ENCODE measurements around the gene EML3. TPM values are rescaled to one million over a fixed set of nuclear protein-coding genes. Genes with fewer than 3 reads are reported as not detected.
A peak's percentile ranks its signal among the peaks of the same experiment; 100 is the strongest.

The EML3 gene
- total and polyA plus RNA-seq, 2 of the 13 experiments (the other 11 are each of a cell fraction or from before 2014, with no cell fraction given): 10.6 to 12.3 TPM

DNA sequence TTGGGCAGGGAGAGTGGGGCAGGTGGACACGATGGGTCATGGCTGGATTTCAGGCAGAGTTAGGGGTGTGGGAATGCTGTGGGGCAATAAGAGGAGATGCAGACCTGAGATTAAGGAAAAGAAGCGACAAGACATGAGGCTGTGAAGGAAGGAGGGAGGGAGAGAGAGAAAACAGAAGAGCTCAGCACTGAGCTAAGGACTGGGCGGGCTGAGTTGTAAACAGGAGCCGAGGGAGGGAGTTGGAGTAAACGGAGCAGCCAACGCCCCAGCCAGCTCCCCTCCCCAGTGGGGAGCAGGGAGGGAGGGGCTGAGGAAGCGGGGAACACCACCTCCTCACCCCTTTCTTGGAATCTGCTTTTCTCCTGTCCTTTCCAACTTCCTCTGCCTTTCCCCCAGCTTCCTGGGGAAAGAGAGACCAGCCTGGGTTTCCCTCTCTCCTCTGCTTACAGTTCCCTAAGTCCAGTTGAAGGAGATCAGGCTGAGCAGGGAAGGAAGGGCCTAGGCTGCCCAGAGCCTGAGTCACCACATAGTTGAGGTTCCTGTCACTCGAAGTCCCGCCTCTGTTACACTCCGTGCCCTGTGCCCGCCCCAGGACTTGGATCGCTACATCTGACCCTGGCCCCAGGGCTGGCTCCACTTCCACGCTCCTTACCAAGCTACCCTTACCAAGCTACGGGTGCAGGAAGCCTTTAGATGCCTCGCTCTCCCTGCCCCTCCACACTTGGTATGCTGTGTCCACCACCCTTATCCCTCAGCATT, 59.3 kb downstream of the EML3 start (continued):
- TF ChIP-seq CCAR2 (optimal IDR thresholded peaks at IDR 0.05; ENCODE audit: low read depth, low read length) (no peak), ZNF205 (CRISPR knock-in tag; IDR thresholded peaks at IDR 0.05) (no peak), ZNF3 (CRISPR knock-in tag; IDR thresholded peaks at IDR 0.05) (no peak), NR2F2 (IDR thresholded peaks at IDR 0.05; ENCODE audit: borderline replicate concordance, low read depth) (no peak), ZNF788 (CRISPR knock-in tag; IDR thresholded peaks at IDR 0.05; ENCODE audit: borderline replicate concordance) (0 out of 2 replicates have a peak, but pooled peaks have one; percentile 3), ZNF24 (IDR thresholded peaks at IDR 0.05) (no peak), SMAD9 (CRISPR knock-in tag; IDR thresholded peaks at IDR 0.05) (no peak), RAD51 (IDR thresholded peaks at IDR 0.05; ENCODE audit: borderline replicate concordance) (no peak)
- TF ChIP-seq, protein P1, sequence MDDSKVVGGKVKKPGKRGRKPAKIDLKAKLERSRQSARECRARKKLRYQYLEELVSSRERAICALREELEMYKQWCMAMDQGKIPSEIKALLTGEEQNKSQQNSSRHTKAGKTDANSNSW (CRISPR knock-in tag; IDR thresholded peaks at IDR 0.05; ENCODE audit: borderline replicate concordance): no peak
- TF ChIP-seq, protein P2, sequence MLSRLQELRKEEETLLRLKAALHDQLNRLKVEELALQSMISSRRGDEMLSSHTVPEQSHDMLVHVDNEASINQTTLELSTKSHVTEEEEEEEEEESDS (CRISPR knock-in tag; IDR thresholded peaks at IDR 0.05; ENCODE audit: borderline replicate concordance): no peak
- TF ChIP-seq, protein P3, sequence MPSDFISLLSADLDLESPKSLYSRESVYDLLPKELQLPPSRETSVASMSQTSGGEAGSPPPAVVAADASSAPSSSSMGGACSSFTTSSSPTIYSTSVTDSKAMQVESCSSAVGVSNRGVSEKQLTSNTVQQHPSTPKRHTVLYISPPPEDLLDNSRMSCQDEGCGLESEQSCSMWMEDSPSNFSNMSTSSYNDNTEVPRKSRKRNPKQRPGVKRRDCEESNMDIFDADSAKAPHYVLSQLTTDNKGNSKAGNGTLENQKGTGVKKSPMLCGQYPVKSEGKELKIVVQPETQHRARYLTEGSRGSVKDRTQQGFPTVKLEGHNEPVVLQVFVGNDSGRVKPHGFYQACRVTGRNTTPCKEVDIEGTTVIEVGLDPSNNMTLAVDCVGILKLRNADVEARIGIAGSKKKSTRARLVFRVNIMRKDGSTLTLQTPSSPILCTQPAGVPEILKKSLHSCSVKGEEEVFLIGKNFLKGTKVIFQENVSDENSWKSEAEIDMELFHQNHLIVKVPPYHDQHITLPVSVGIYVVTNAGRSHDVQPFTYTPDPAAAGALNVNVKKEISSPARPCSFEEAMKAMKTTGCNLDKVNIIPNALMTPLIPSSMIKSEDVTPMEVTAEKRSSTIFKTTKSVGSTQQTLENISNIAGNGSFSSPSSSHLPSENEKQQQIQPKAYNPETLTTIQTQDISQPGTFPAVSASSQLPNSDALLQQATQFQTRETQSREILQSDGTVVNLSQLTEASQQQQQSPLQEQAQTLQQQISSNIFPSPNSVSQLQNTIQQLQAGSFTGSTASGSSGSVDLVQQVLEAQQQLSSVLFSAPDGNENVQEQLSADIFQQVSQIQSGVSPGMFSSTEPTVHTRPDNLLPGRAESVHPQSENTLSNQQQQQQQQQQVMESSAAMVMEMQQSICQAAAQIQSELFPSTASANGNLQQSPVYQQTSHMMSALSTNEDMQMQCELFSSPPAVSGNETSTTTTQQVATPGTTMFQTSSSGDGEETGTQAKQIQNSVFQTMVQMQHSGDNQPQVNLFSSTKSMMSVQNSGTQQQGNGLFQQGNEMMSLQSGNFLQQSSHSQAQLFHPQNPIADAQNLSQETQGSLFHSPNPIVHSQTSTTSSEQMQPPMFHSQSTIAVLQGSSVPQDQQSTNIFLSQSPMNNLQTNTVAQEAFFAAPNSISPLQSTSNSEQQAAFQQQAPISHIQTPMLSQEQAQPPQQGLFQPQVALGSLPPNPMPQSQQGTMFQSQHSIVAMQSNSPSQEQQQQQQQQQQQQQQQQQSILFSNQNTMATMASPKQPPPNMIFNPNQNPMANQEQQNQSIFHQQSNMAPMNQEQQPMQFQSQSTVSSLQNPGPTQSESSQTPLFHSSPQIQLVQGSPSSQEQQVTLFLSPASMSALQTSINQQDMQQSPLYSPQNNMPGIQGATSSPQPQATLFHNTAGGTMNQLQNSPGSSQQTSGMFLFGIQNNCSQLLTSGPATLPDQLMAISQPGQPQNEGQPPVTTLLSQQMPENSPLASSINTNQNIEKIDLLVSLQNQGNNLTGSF (CRISPR knock-in tag; IDR thresholded peaks at IDR 0.05): no peak
- TF ChIP-seq, protein P4, sequence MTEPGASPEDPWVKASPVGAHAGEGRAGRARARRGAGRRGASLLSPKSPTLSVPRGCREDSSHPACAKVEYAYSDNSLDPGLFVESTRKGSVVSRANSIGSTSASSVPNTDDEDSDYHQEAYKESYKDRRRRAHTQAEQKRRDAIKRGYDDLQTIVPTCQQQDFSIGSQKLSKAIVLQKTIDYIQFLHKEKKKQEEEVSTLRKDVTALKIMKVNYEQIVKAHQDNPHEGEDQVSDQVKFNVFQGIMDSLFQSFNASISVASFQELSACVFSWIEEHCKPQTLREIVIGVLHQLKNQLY (CRISPR knock-in tag; IDR thresholded peaks at IDR 0.05): no peak
- TF ChIP-seq, protein P5, sequence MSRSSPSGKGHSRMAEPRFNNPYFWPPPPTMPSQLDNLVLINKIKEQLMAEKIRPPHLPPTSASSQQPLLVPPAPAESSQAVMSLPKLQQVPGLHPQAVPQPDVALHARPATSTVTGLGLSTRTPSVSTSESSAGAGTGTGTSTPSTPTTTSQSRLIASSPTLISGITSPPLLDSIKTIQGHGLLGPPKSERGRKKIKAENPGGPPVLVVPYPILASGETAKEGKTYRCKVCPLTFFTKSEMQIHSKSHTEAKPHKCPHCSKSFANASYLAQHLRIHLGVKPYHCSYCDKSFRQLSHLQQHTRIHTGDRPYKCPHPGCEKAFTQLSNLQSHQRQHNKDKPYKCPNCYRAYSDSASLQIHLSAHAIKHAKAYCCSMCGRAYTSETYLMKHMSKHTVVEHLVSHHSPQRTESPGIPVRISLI (CRISPR knock-in tag; IDR thresholded peaks at IDR 0.05; ENCODE audit: borderline replicate concordance): no peak
- TF ChIP-seq, protein P6, sequence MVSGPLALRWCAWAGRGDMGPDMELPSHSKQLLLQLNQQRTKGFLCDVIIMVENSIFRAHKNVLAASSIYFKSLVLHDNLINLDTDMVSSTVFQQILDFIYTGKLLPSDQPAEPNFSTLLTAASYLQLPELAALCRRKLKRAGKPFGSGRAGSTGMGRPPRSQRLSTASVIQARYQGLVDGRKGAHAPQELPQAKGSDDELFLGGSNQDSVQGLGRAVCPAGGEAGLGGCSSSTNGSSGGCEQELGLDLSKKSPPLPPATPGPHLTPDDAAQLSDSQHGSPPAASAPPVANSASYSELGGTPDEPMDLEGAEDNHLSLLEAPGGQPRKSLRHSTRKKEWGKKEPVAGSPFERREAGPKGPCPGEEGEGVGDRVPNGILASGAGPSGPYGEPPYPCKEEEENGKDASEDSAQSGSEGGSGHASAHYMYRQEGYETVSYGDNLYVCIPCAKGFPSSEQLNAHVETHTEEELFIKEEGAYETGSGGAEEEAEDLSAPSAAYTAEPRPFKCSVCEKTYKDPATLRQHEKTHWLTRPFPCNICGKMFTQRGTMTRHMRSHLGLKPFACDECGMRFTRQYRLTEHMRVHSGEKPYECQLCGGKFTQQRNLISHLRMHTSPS (CRISPR knock-in tag; IDR thresholded peaks at IDR 0.05; ENCODE audit: low read depth): peak; percentile 58; the same call in 1 of the 2 replicates

All from HepG2 (cell line).